H1 (cell line): ENCODE results near the gene SMIM44. TPM values are rescaled to one million over a fixed set of nuclear protein-coding genes. Genes with fewer than 3 reads are reported as not detected.

Source experiments
- ATF2 ChIP-seq: IDR thresholded peaks from 2 replicates; pipeline ENCODE4 v1.6.1; 2012; ENCODE audit warnings: low read length, inconsistent platforms
- ATF3 ChIP-seq: IDR thresholded peaks from 2 replicates; pipeline ENCODE4 v1.6.1; 2011; ENCODE audit warnings: low read depth, mild to moderate bottlenecking, low read length; ENCODE audit not compliant: insufficient read depth
- BRCA1 ChIP-seq: IDR thresholded peaks from 2 replicates; pipeline ENCODE4 v1.6.1; 2012; ENCODE audit warnings: low read depth, low read length, improper control_type of control experiment
- FOSL1 ChIP-seq: IDR thresholded peaks from 2 replicates; pipeline ENCODE4 v1.6.1; 2011; ENCODE audit warnings: mild to moderate bottlenecking, low read depth, low read length, moderate library complexity; ENCODE audit not compliant: insufficient read depth
- KDM5A ChIP-seq: fragments of 200-600 bp; IDR thresholded peaks from 2 replicates; pipeline ENCODE4 v1.7.1; 2012; ENCODE audit warnings: mild to moderate bottlenecking, low read length, inconsistent platforms, mixed read lengths
- MAFK ChIP-seq: IDR thresholded peaks from 2 replicates; pipeline ENCODE4 v1.6.1; 2012; ENCODE audit warnings: low read depth, mild to moderate bottlenecking, improper control_type of control experiment, low read length
- NRF1 ChIP-seq: IDR thresholded peaks from 2 replicates; pipeline ENCODE4 v1.6.1; 2011; ENCODE audit warnings: mild to moderate bottlenecking, low read depth, low read length, improper control_type of control experiment
- polyA plus RNA-seq, 7 experiments: library from polyadenylated mRNA; depleted of rRNA in 3 of 7; stranded (reverse) in 5 of 7; unstranded in 2 of 7; fragments of >200 nt in 5 of 7; fragments of 200-250 nt in 2 of 7; gene quantifications; 1 replicate in 5 of 7; 2 replicates in 1 of 7; 4 replicates in 1 of 7; pipeline versions ENCODE4 v1.2.1 to v1.2.3, GENCODE V29; 2011 to 2013; ENCODE audit warnings: missing spikeins in 2 of 7, mixed read lengths in 2 of 7
- total RNA-seq: library from RNA; stranded (reverse); fragmentation: NEBNext Ultra II Directional; extraction: Animal tissue kit (Norgen Biotek cat#: 25700); gene quantifications from 2 replicates; pipeline ENCODE4 v1.2.1, GENCODE V29; 2021

Gene SMIM44
- total and polyA plus RNA-seq, 2 of the 8 experiments (the other 6 are each of a cell fraction or from before 2014, with no cell fraction given): not detected

DNA sequence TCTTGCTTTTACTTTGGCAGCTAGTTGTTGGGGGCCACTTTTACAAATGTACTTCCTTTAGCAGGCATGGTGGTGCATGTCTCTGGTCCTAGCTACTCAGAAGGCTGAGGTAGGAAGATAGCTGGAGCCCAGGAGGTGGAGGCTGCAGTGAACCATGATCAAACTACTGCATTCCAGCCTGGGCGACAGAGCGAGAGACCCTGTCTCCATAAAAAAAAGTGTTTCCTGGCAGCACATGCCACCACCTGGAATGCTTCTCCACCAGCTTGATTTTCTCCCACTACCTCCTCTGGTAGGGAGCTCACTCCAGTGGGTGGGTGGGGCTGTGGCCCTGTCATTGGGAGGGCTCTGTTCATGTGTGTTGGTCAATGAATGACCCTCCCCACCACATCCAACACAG lies 35.4 kb upstream of the SMIM44 start (continued):
- TF ChIP-seq ATF2: no peak
- TF ChIP-seq MAFK: no peak
- TF ChIP-seq NRF1: no peak
- no peak for TF ChIP-seq KDM5A
- no peak for TF ChIP-seq BRCA1
- no peak for TF ChIP-seq ATF3
- no peak for TF ChIP-seq FOSL1
